ENCODE data around the gene ARSA.
A peak's percentile ranks its signal among the peaks of the same experiment; 100 is the strongest.

The ARSA gene

GRCh38 chr22:50602338-50602700, 25.6 kb downstream of the ARSA start:
- no peak for DNase-seq

GRCh38 chr22:50601669-50602337, 26.1 kb downstream of the ARSA start:
- no peak for DNase-seq

- DNase-seq: no peak
Observed at GRCh38 chr22:50600967-50601668, 26.8 kb downstream of the ARSA start.

GRCh38 chr22:50600538-50600937, 27.4 kb downstream of the ARSA start, which contains the start of gene MAPK8IP2:
MAPK8IP2 (plus strand) TSS chr22:50600793; CDS start chr22:50600819, 26 bp downstream.
- DNase-seq: no peak

GRCh38 chr22:50599816-50600455, 28.0 kb downstream of the ARSA start:
- DNase-seq: peak; percentile 51

GRCh38 chr22:50597097-50597496, 30.9 kb downstream of the ARSA start:
- no peak for DNase-seq

- DNase-seq: no peak
Observed at GRCh38 chr22:50595189-50595588, 32.8 kb downstream of the ARSA start.

- no peak for DNase-seq
Observed at GRCh38 chr22:50587407-50587806, 40.5 kb downstream of the ARSA start.

GRCh38 chr22:50586416-50586815, 41.5 kb downstream of the ARSA start:
- DNase-seq: no peak

- no peak for DNase-seq
Observed at GRCh38 chr22:50585781-50586180, 42.2 kb downstream of the ARSA start.

GRCh38 chr22:50585238-50585637, 42.7 kb downstream of the ARSA start:
- DNase-seq: no peak

GRCh38 chr22:50584106-50585096, 43.6 kb downstream of the ARSA start:
- DNase-seq: no peak

GRCh38 chr22:50583294-50583861, 44.6 kb downstream of the ARSA start:
- no peak for DNase-seq

GRCh38 chr22:50582493-50583293, 45.3 kb downstream of the ARSA start, which contains the start of gene CHKB:
CHKB (minus strand) TSS chr22:50582849; CDS start chr22:50582781, 68 bp downstream.
- peak; percentile 99 for DNase-seq

GRCh38 chr22:50581950-50582492, 45.9 kb downstream of the ARSA start:
- DNase-seq: no peak

GRCh38 chr22:50581031-50581949, 46.7 kb downstream of the ARSA start:
- no peak for DNase-seq

- DNase-seq: no peak
Observed at GRCh38 chr22:50579752-50580151, 48.2 kb downstream of the ARSA start.

GRCh38 chr22:50578776-50579310, 49.1 kb downstream of the ARSA start:
- no peak for DNase-seq

GRCh38 chr22:50577987-50578775, 49.8 kb downstream of the ARSA start, which contains the start of gene CPT1B:
CPT1B (minus strand) TSS chr22:50578427; CDS start chr22:50577915, 512 bp downstream.
- no peak for DNase-seq

Measured in central memory CD4-positive, alpha-beta T cell (primary cell).